Testis (tissue), 2 donors: ENCODE data around the gene PTRH2.

Experiments
- POLR2A ChIP-seq: fragments of 450-650 bp; IDR thresholded peaks from one replicate; pipeline ENCODE4 v1.6.1; 2017; ENCODE audit warnings: antibody characterized with exemption, mild to moderate bottlenecking, moderate library complexity
- TF ChIP-seq, protein P1 (sequence below), 3 experiments: fragments of 450-650 bp in 2 of 3; fragments of 200-600 bp in 1 of 3; sonication (generic) in 1 of 3; IDR thresholded peaks; one replicate each; pipeline ENCODE4 v1.5.1; 2016 to 2019; ENCODE audit warnings: antibody characterized with exemption in 3 of 3, mild to moderate bottlenecking in 2 of 3, moderate library complexity in 1 of 3

DNA sequence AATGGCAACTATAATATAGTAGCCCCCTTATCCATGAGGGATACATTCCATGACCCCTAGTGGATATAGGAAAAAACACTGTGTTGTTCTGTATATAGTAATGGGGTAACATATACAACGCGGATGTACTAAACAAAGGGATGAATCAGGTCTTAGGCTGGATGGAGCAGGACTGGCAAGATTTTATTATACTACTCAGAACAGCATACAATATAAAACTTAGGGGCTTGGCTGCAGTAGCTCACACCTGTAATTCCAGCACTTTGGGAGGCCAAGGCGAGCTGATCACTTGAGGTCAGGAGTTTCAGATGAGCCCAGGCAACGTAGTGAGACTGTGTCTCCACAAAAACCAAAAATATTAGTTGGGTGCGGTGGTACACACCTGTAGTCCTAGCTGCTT is 27.0 kb upstream of the PTRH2 start:
- TF ChIP-seq, protein P1, sequence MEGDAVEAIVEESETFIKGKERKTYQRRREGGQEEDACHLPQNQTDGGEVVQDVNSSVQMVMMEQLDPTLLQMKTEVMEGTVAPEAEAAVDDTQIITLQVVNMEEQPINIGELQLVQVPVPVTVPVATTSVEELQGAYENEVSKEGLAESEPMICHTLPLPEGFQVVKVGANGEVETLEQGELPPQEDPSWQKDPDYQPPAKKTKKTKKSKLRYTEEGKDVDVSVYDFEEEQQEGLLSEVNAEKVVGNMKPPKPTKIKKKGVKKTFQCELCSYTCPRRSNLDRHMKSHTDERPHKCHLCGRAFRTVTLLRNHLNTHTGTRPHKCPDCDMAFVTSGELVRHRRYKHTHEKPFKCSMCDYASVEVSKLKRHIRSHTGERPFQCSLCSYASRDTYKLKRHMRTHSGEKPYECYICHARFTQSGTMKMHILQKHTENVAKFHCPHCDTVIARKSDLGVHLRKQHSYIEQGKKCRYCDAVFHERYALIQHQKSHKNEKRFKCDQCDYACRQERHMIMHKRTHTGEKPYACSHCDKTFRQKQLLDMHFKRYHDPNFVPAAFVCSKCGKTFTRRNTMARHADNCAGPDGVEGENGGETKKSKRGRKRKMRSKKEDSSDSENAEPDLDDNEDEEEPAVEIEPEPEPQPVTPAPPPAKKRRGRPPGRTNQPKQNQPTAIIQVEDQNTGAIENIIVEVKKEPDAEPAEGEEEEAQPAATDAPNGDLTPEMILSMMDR (IDR thresholded peaks at IDR 0.05) = no peak
- no peak for TF ChIP-seq POLR2A
